ENCODE results near the gene INAVA. TPM values are rescaled to one million over a fixed set of nuclear protein-coding genes. Genes with fewer than 3 reads are reported as not detected.

Gene INAVA
- total RNA-seq, 4 donors from 2014 or later, result 33.8 to 492 (median 332) TPM

DNA sequence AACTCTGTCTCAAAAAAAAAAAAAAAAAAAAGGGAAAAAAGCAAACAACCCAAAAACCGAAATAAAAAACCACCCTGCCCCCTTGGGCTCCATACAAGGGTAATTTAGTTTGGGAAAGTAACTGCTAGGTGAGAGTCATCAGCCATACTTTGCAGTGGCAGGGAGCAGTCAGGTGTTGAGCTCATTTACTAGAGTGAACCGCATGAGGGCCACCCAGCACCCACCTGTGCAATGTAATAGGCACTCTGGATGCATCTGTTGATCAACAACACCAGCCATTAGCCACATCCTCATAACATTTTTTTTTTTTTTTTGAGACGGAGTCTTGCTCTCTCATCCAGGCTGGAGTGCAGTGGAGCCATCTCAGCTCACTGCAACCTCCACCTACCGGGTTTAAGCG, 9.1 kb downstream of the INAVA start:
- H3K4me3 ChIP-seq, result no peak overlapping the region
- no peaks in the 10 kb centered on the region for H3K9me3 ChIP-seq
- peak overlapping the region in 1 of 4 donors; percentile 87 for H3K27ac ChIP-seq
- no peaks in the 10 kb centered on the region for H3K27me3 ChIP-seq
- peaks cover 0 to 39% (median 0%) of the 10 kb centered on the region in 3 donors for H3K36me3 ChIP-seq
- TF ChIP-seq, protein P1, sequence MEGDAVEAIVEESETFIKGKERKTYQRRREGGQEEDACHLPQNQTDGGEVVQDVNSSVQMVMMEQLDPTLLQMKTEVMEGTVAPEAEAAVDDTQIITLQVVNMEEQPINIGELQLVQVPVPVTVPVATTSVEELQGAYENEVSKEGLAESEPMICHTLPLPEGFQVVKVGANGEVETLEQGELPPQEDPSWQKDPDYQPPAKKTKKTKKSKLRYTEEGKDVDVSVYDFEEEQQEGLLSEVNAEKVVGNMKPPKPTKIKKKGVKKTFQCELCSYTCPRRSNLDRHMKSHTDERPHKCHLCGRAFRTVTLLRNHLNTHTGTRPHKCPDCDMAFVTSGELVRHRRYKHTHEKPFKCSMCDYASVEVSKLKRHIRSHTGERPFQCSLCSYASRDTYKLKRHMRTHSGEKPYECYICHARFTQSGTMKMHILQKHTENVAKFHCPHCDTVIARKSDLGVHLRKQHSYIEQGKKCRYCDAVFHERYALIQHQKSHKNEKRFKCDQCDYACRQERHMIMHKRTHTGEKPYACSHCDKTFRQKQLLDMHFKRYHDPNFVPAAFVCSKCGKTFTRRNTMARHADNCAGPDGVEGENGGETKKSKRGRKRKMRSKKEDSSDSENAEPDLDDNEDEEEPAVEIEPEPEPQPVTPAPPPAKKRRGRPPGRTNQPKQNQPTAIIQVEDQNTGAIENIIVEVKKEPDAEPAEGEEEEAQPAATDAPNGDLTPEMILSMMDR (IDR thresholded peaks at IDR 0.05), result no peak
- no peak for TF ChIP-seq POLR2A (IDR thresholded peaks at IDR 0.05)
- DNase-seq, result no peak
- peaks cover 0 to 83% (median 6%) of the 10 kb centered on the region in 4 donors for H3K4me1 ChIP-seq

DNA sequence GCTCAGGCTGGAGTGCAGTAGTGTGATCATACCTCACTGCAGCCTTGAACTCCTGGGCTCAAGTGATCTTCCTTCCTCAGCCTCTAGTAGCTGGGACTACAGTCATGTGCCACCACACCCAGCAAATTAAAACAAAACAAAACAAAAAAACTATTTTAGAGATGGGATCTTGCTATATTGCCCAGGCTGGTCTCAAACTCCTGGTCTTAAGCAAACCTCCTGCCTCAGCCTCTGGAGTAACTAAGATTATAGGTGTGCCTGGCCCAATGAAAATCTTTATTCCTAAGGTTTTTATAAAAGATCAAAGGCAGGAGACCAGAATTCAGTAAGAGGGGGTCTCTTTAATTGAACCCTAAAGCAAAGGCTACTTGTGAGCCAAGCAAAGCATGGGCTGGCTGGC, 10.1 kb downstream of the INAVA start:
- H3K27me3 ChIP-seq, result no peaks in the 10 kb centered on the region
- peaks cover 0 to 39% (median 0%) of the 10 kb centered on the region in 3 donors for H3K36me3 ChIP-seq
- no peak for TF ChIP-seq POLR2A (IDR thresholded peaks at IDR 0.05)
- TF ChIP-seq, protein P1 (IDR thresholded peaks at IDR 0.05), result no peak
- DNase-seq, result no peak
- no peaks in the 10 kb centered on the region for H3K9me3 ChIP-seq
- no peak overlapping the region for H3K4me3 ChIP-seq
- H3K4me1 ChIP-seq, result peaks cover 0 to 83% (median 6%) of the 10 kb centered on the region in 4 donors
- H3K27ac ChIP-seq, result peak overlapping the region in 3 of 4 donors; percentile 35 to 87 (median 77)

DNA sequence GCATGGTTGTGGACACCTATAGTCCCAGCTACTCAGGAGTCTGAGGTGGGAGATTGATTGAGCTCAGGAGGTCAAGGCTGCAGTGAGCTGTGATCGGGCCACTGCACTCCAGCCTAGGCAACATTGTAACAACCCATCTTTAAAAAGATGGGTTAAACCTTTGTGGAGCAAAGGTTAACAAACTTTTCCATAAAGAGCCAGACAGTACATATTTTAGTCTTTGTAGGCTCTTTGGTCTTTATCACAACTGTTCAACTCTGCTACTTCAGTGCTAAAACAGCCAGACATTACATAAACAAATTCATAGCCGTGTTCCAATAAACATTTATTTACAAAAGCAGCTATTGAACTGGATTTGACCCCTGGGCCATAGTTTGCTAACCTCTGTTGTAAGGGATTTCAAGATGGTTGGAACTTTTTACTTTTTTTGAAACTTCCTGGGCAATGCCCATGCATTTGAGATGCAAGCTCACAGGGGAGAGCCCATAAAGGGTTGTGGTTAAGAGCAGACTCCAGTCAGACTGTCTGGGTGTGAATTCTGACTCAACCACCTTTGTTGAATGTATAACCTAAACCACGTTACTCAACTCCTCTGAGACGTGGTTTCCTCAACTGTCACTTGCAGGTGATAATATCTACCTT, 10.8 kb downstream of the INAVA start:
- peaks cover 0 to 83% (median 6%) of the 10 kb centered on the region in 4 donors for H3K4me1 ChIP-seq
- H3K36me3 ChIP-seq, result peaks cover 0 to 39% (median 0%) of the 10 kb centered on the region in 3 donors
- H3K9me3 ChIP-seq, result no peaks in the 10 kb centered on the region
- H3K27ac ChIP-seq, result peak overlapping the region in 3 of 4 donors; percentile 35 to 87 (median 77)
- H3K4me3 ChIP-seq, result no peak overlapping the region
- peak in 1 of 3 donors; percentile 47 for DNase-seq
- H3K27me3 ChIP-seq, result no peaks in the 10 kb centered on the region
- no peak for TF ChIP-seq POLR2A (IDR thresholded peaks at IDR 0.05)
- TF ChIP-seq, protein P1 (IDR thresholded peaks at IDR 0.05), result no peak

DNA sequence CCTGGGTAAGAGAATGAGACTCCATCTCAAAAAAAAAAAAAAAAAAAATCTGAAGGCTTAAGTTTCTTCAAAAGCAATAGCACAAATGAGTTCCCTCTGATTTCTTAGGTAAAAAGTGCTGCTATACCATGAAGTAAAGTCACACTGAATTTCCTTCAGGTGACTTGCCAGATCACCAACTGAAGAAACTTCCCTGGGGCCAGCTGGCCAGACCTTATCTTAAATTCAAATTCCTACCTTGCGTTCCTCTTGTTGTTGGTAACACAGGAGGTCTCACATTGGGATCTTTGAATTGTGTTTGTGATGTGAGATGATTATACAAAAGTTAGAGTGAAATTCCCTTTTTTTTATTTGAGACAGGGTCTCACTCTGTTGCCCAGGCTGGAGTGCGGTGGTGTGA, 11.8 kb downstream of the INAVA start:
- Histone ChIP-seq H3K36me3 (peaks cover 0 to 37% (median 0%) of the 10 kb centered on the region in 3 donors), H3K4me3 (no peak overlapping the region), H3K4me1 (peaks cover 0 to 81% (median 6%) of the 10 kb centered on the region in 4 donors), H3K27ac (peak overlapping the region in 3 of 4 donors; percentile 76 to 92 (median 87)), H3K27me3 (no peaks in the 10 kb centered on the region), H3K9me3 (no peaks in the 10 kb centered on the region)
- TF ChIP-seq POLR2A (IDR thresholded peaks at IDR 0.05), result no peak
- TF ChIP-seq, protein P1 (IDR thresholded peaks at IDR 0.05), result no peak
- DNase-seq, result no peak

DNA sequence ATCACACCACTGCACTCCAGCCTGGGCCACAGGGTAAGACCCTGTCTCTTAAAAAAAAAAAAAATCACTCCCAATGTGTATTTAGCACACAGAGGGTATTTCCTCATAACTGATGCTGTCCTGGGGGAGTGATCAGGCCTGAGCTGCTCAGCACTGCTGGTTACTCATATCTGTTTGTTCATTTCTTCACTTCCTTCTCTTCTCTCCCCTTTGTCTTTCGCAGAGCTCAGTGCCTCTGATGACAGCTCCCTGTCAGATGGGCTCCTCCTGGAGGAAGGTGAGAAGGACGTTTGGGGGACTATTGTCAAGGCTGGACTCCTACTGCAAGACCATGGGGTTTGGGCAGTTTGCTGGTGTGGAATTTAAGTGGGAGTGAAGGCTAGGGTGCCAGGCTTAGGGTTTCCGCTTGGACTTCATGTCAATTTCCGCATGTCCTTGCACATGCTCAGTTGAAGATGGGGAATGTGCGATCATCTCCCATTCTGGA, 13.0 kb downstream of the INAVA start:
- peak in 2 of 3 donors; percentile 48 to 62 for DNase-seq
- H3K27me3 ChIP-seq, result no peaks in the 10 kb centered on the region
- peaks cover 0 to 38% (median 0%) of the 10 kb centered on the region in 3 donors for H3K36me3 ChIP-seq
- H3K9me3 ChIP-seq, result no peaks in the 10 kb centered on the region
- peak overlapping the region in 3 of 4 donors; percentile 76 to 92 (median 87) for H3K27ac ChIP-seq
- no peak overlapping the region for H3K4me3 ChIP-seq
- TF ChIP-seq, protein P1 (IDR thresholded peaks at IDR 0.05), result no peak
- no peak for TF ChIP-seq POLR2A (IDR thresholded peaks at IDR 0.05)
- H3K4me1 ChIP-seq, result peaks cover 0 to 77% (median 6%) of the 10 kb centered on the region in 4 donors

Data from Peyer's patch (tissue), 4 donors.